ENCODE measurements around the gene CSRP1.
A peak's percentile ranks its signal among the peaks of the same experiment; 100 is the strongest.

Gene CSRP1

DNA sequence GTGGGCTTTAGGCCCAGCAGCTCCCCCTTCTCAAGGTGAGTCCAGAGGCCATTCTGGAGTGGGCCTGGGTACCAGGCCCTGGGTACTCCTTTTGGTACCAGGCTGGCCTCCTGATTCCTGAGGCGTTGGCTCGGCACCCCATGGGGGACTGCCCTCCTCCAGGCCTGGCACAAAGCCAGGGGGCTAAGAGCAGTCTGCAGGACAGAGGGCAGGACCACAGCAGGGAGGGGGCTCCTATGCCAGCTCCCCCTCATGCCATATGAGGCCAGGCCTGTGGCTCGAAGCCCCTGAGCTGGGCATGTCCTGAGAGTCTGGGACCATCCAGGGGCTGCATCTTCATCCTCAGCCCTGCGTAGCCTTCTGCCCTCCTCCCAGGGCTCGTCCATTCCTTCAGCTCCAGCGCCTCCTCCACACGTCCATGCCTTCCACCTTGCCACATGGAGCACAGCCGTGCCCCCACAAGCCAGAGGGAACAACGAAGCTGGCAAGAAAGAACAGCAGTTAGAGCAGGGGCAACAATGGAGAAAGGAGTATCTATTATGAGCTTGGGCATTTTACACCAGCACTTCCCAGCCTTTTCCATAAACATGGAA, 41.1 kb downstream of the CSRP1 start:
- TF ChIP-seq, protein P1, sequence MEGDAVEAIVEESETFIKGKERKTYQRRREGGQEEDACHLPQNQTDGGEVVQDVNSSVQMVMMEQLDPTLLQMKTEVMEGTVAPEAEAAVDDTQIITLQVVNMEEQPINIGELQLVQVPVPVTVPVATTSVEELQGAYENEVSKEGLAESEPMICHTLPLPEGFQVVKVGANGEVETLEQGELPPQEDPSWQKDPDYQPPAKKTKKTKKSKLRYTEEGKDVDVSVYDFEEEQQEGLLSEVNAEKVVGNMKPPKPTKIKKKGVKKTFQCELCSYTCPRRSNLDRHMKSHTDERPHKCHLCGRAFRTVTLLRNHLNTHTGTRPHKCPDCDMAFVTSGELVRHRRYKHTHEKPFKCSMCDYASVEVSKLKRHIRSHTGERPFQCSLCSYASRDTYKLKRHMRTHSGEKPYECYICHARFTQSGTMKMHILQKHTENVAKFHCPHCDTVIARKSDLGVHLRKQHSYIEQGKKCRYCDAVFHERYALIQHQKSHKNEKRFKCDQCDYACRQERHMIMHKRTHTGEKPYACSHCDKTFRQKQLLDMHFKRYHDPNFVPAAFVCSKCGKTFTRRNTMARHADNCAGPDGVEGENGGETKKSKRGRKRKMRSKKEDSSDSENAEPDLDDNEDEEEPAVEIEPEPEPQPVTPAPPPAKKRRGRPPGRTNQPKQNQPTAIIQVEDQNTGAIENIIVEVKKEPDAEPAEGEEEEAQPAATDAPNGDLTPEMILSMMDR (IDR thresholded peaks at IDR 0.05; ENCODE audit: low read depth, low read length): no peak
- H3K4me3 ChIP-seq (replicated peaks in 1 of 2; ENCODE audit: low read depth in 2 of 2, low read length in 2 of 2): peak overlapping the region; percentile 86 to 94
- DNase-seq (ENCODE audit: low read depth in 2 of 2): no peak

DNA sequence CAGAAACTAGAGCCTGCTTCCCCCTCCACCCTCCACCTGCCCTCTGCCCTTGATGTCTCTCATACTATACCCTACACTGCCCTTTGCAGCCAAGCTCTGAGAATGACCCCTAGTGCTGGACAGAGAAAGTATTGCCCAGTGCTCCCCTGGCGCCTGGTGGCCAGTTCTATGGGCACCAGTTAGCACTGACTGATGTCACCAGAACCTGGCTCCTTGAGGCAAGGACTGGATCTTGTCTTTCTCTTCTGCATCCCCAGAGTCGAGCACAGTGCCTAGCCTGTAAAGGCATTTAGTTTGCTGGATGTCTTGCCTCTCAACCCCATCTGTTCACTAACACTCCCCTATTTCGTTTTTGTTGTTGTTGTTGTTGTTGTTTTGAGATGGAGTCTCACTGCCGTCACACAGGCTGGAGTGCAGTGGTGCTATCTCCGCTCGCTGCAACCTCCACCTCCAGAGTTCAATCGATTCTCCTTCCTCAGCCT, 43.8 kb downstream of the CSRP1 start:
- TF ChIP-seq, protein P1 (IDR thresholded peaks at IDR 0.05; ENCODE audit: low read depth, low read length): peak; percentile 42
- H3K4me3 ChIP-seq (replicated peaks in 1 of 2; ENCODE audit: low read depth in 2 of 2, low read length in 2 of 2): no peak overlapping the region
- peak; percentile 32 to 40 for DNase-seq (ENCODE audit: low read depth in 2 of 2)

DNA sequence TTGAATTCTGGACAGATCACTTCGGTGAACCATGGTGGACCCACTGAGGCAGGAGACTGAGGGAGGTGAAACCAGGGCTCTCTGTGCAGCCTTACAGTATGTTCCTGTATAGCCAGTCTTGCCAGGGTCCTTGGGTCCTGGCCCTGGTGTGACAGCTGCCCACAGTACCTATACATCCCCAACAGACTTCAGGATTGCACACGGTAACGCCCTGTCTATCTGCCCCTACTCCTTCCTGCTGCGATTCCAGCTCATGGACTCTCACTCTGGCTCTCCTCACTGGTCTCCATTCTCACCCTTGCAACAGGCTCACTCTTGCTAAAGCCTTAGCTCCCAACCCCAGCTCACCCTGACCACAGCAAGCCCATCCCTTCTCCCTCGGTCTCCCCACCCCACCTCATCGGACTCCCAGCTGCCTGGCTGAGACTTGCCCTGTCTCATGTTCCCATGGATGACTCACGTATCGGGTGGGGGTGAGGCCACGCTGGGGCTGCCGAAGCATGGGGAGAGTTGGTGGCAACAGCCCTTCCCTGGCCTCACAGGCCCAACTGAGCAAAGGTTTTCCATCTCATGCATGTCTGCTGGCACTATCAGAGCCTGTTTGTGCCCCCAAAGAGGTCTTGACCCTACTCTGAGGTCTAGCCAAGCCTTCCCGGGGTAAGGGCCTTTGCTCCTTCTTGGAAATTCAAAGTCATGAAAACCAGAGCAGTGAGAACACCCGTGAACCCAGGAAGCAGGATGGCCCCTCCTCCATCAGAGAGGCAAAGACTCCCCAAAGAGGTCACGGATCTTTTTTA, 45.1 kb downstream of the CSRP1 start:
- TF ChIP-seq, protein P1 (IDR thresholded peaks at IDR 0.05; ENCODE audit: low read depth, low read length): no peak
- peak; percentile 97 to 99 for DNase-seq (ENCODE audit: low read depth in 2 of 2)
- peak overlapping the region in 1 of 2 donors; percentile 11 for H3K4me3 ChIP-seq (replicated peaks in 1 of 2; ENCODE audit: low read depth in 2 of 2, low read length in 2 of 2)

DNA sequence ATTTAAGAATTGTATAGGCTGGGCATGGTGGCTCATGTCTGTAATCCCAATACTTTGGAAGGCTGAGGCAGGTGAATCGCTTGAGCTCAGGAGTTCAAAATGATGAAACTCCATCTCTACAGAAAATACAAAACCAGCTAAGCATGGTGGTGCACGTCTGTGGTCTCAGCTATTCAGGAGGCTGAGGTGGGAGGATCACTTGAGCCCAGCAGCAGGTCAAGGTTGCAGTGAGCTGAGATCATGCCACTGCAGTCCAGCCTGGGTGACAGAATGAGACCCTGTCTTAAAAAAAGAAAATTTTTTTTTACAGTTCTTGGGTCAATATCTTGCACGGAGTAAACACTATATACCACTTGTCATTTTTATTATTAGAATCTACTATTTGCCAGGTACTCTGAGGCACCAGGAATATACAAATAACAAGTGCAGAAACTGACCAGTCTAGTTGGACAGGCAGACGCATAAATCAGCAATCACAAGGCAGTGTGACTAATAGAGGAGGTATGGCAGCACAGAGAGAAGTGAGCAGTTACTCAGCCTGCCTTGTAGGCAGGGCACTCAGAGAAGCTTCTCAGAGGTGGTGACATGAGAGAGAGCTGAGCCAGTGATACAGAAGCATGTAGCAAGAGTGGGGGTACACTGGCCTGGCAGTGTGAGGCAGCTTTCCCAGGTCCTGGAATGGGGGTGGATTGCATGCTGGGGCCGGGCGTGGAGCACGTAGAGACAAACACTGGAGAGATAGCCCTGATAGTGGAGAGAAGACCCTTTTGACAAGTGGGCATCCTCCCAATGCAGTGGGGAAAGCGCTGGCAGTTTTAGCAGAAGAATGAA, 45.9 kb downstream of the CSRP1 start:
- DNase-seq (ENCODE audit: low read depth in 2 of 2): peak; percentile 96 to 98
- TF ChIP-seq, protein P1 (IDR thresholded peaks at IDR 0.05; ENCODE audit: low read depth, low read length): no peak

DNA sequence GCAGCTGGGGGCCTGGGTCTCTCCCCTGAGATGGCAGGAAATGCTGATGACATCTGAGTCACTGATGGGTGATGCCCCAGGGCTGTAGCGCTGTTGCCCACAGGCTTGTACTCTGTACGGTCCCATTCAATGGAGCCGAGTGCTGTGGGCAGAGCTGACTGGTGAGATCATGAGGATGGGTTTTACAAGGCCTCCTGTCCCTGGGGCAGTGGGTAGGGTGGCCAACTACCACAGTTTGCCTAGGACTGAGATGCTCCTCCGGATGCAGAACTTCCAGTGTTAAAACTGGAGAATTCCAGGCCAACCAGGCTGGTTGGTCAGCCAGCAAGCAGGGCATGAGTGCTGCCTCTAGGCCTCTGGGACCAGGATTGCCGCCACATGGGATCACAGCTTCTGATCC, 47.1 kb downstream of the CSRP1 start:
- TF ChIP-seq, protein P1 (IDR thresholded peaks at IDR 0.05; ENCODE audit: low read depth, low read length): no peak
- no peak for DNase-seq (ENCODE audit: low read depth in 2 of 2)
- H3K4me3 ChIP-seq (replicated peaks in 1 of 2; ENCODE audit: low read depth in 2 of 2, low read length in 2 of 2): no peak overlapping the region

More for the DNA sequence above, 45.9 kb downstream of the CSRP1 start:
- H3K4me3 ChIP-seq (replicated peaks in 1 of 2; ENCODE audit: low read depth in 2 of 2, low read length in 2 of 2): peak overlapping the region in 1 of 2 donors; percentile 11

DNA sequence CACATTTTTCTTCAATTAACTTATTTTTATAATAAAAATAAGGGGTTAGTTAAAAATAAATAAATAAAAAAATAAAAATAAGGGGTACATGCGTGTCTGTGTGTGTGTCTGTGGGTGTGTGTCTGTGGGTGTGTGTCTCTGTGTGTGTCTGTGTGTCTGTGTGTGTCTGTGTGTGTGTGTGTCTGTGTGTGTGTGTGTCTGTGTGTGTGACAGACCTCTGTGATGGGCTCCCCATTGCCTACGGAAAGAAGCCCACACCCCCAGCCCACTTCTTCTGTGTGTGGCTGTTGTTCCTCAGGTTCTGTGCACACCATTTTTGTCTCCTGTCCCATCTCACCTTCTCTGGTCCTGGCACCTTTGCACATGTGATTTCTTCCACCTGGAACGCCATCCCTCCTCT, 47.9 kb downstream of the CSRP1 start:
- TF ChIP-seq, protein P1 (IDR thresholded peaks at IDR 0.05; ENCODE audit: low read depth, low read length): no peak
- DNase-seq (ENCODE audit: low read depth in 2 of 2): no peak

More for the DNA sequence above, 47.9 kb downstream of the CSRP1 start:
- no peak overlapping the region for H3K4me3 ChIP-seq (replicated peaks in 1 of 2; ENCODE audit: low read depth in 2 of 2, low read length in 2 of 2)
